ENCODE data around the gene NUTF2. TPM values are rescaled to one million over a fixed set of nuclear protein-coding genes. Genes with fewer than 3 reads are reported as not detected.
"Not testable (repeated sequence)": the region's sequence is repeated elsewhere in the genome, so short reads cannot be mapped to it uniquely, and the experiment has no call there.

NUTF2 gene
- total RNA-seq, 1 experiment from 2014 or later: 217 TPM

DNA sequence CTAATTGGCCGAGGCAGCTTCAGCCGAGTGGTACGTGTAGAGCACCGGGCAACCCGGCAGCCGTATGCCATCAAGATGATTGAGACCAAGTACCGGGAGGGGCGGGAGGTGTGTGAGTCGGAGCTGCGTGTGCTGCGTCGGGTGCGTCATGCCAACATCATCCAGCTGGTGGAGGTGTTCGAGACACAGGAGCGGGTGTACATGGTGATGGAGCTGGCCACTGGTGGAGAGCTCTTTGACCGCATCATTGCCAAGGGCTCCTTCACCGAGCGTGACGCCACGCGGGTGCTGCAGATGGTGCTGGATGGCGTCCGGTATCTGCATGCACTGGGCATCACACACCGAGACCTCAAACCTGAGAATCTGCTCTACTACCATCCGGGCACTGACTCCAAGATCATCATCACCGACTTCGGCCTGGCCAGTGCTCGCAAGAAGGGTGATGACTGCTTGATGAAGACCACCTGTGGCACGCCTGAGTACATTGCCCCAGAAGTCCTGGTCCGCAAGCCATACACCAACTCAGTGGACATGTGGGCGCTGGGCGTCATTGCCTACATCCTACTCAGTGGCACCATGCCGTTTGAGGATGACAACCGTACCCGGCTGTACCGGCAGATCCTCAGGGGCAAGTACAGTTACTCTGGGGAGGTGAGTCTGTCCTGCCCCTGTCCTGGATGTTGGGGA is 62.5 kb downstream of the NUTF2 start:
- Histone ChIP-seq H3K4me3 (ENCODE audit: low read depth, low read length, poor library complexity, severe bottlenecking) (no peak overlapping the region), H3K36me3 (ENCODE audit: insufficient read depth, low read length, poor library complexity, severe bottlenecking) (no peaks in the 10 kb centered on the region), H3K27ac (ENCODE audit: low read depth, low read length, poor library complexity, severe bottlenecking) (no peak overlapping the region), H3K9me3 (ENCODE audit: low read depth, low read length, poor library complexity, severe bottlenecking) (no peaks in the 10 kb centered on the region), H3K27me3 (replicated peaks; ENCODE audit: insufficient read depth, low read depth, low read length, poor library complexity) (no peaks in the 10 kb centered on the region), H3K4me1 (ENCODE audit: insufficient read depth, low read length, poor library complexity, severe bottlenecking) (no peaks in the 10 kb centered on the region)
- intact Hi-C loops (cut with micrococcal nuclease; ENCODE audit: unreplicated experiment): no loop called here
- no peak for DNase-seq (ENCODE audit: low spot score)
- BruUV-seq (replicated peaks): no TSS peak
- TF ChIP-seq, protein P1, sequence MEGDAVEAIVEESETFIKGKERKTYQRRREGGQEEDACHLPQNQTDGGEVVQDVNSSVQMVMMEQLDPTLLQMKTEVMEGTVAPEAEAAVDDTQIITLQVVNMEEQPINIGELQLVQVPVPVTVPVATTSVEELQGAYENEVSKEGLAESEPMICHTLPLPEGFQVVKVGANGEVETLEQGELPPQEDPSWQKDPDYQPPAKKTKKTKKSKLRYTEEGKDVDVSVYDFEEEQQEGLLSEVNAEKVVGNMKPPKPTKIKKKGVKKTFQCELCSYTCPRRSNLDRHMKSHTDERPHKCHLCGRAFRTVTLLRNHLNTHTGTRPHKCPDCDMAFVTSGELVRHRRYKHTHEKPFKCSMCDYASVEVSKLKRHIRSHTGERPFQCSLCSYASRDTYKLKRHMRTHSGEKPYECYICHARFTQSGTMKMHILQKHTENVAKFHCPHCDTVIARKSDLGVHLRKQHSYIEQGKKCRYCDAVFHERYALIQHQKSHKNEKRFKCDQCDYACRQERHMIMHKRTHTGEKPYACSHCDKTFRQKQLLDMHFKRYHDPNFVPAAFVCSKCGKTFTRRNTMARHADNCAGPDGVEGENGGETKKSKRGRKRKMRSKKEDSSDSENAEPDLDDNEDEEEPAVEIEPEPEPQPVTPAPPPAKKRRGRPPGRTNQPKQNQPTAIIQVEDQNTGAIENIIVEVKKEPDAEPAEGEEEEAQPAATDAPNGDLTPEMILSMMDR (conservative IDR thresholded peaks at IDR 0.05; ENCODE audit: low read depth, low read length): no peak
- no peak for TF ChIP-seq EZH2 (IDR thresholded peaks at IDR 0.05; ENCODE audit: borderline replicate concordance, low read depth, low read length, poor library complexity, severe bottlenecking)
- ChIA-PET CTCF (no interaction called here), POLR2A (ENCODE audit: low non-redundant PET) (no interaction called here)

- TF ChIP-seq EZH2 (IDR thresholded peaks at IDR 0.05; ENCODE audit: borderline replicate concordance, low read depth, low read length, poor library complexity, severe bottlenecking): no peak
- TF ChIP-seq, protein P1 (conservative IDR thresholded peaks at IDR 0.05; ENCODE audit: low read depth, low read length): no peak
- BruUV-seq (replicated peaks): TSS peak; percentile 16
- no peak overlapping the region for H3K27ac ChIP-seq (ENCODE audit: low read depth, low read length, poor library complexity, severe bottlenecking)
- H3K36me3 ChIP-seq (ENCODE audit: insufficient read depth, low read length, poor library complexity, severe bottlenecking): no peaks in the 10 kb centered on the region
- ChIA-PET POLR2A (ENCODE audit: low non-redundant PET) (interaction anchor here (0.7 kb wide), 1 partner anchor 374 kb away, joined by 4 read pairs; no protein-coding TSS in a partner anchor), CTCF (interaction anchor here (0.9 kb wide), 1 partner anchor 10 kb away, joined by 3 read pairs; no protein-coding TSS in a partner anchor)
- no peaks in the 10 kb centered on the region for H3K27me3 ChIP-seq (replicated peaks; ENCODE audit: insufficient read depth, low read depth, low read length, poor library complexity)
- intact Hi-C loops (cut with micrococcal nuclease; ENCODE audit: unreplicated experiment): no loop called here
- H3K9me3 ChIP-seq (ENCODE audit: low read depth, low read length, poor library complexity, severe bottlenecking): no peaks in the 10 kb centered on the region
- no peaks in the 10 kb centered on the region for H3K4me1 ChIP-seq (ENCODE audit: insufficient read depth, low read length, poor library complexity, severe bottlenecking)
- peak; percentile 35 for DNase-seq (ENCODE audit: low spot score)
- H3K4me3 ChIP-seq (ENCODE audit: low read depth, low read length, poor library complexity, severe bottlenecking): no peak overlapping the region
Observed at GRCh38 chr16:67910158-67910557, 63.4 kb downstream of the NUTF2 start.

- Histone ChIP-seq H3K4me1 (ENCODE audit: insufficient read depth, low read length, poor library complexity, severe bottlenecking) (no peaks in the 10 kb centered on the region), H3K27ac (ENCODE audit: low read depth, low read length, poor library complexity, severe bottlenecking) (no peak overlapping the region), H3K4me3 (ENCODE audit: low read depth, low read length, poor library complexity, severe bottlenecking) (no peak overlapping the region), H3K9me3 (ENCODE audit: low read depth, low read length, poor library complexity, severe bottlenecking) (no peaks in the 10 kb centered on the region), H3K27me3 (replicated peaks; ENCODE audit: insufficient read depth, low read depth, low read length, poor library complexity) (no peaks in the 10 kb centered on the region), H3K36me3 (ENCODE audit: insufficient read depth, low read length, poor library complexity, severe bottlenecking) (no peaks in the 10 kb centered on the region)
- CTCF ChIA-PET: interaction anchor here (0.6 kb wide), 1 partner anchor 89 kb away, joined by 4 read pairs; no protein-coding TSS in a partner anchor
- BruUV-seq (replicated peaks): no TSS peak
- TF ChIP-seq, protein P1 (conservative IDR thresholded peaks at IDR 0.05; ENCODE audit: low read depth, low read length): no peak
- TF ChIP-seq EZH2 (IDR thresholded peaks at IDR 0.05; ENCODE audit: borderline replicate concordance, low read depth, low read length, poor library complexity, severe bottlenecking): no peak
- POLR2A ChIA-PET (ENCODE audit: low non-redundant PET): no interaction called here
- no peak for DNase-seq (ENCODE audit: low spot score)
- intact Hi-C loops (cut with micrococcal nuclease; ENCODE audit: unreplicated experiment): no loop called here
Observed at GRCh38 chr16:67914758-67915495, 68.2 kb downstream of the NUTF2 start.

GRCh38 chr16:67915496-67915769 is 68.7 kb downstream of the NUTF2 start:
- CTCF ChIA-PET: interaction anchor here (0.6 kb wide), 1 partner anchor 89 kb away, joined by 4 read pairs; no protein-coding TSS in a partner anchor

More at GRCh38 chr16:67915496-67915769, 68.7 kb downstream of the NUTF2 start:
- H3K4me3 ChIP-seq (ENCODE audit: low read depth, low read length, poor library complexity, severe bottlenecking); POLR2A ChIA-PET (ENCODE audit: low non-redundant PET); BruUV-seq (replicated peaks); DNase-seq (ENCODE audit: low spot score); H3K27me3 ChIP-seq (replicated peaks; ENCODE audit: insufficient read depth, low read depth, low read length, poor library complexity); H3K36me3 ChIP-seq (ENCODE audit: insufficient read depth, low read length, poor library complexity, severe bottlenecking); H3K27ac ChIP-seq (ENCODE audit: low read depth, low read length, poor library complexity, severe bottlenecking); intact Hi-C loops (cut with micrococcal nuclease; ENCODE audit: unreplicated experiment); H3K4me1 ChIP-seq (ENCODE audit: insufficient read depth, low read length, poor library complexity, severe bottlenecking); H3K9me3 ChIP-seq (ENCODE audit: low read depth, low read length, poor library complexity, severe bottlenecking): not testable (repeated sequence)
